ENCODE measurements around the gene CD96. TPM values are rescaled to one million over a fixed set of nuclear protein-coding genes. Genes with fewer than 3 reads are reported as not detected.
A peak's percentile ranks its signal among the peaks of the same experiment; 100 is the strongest.

CD96 gene
- total RNA-seq, 1 donor from 2014 or later = 9.5 TPM

GRCh38 chr3:111589303-111590142 lies 47.5 kb downstream of the CD96 start:
- Histone ChIP-seq H3K4me3 (no peak overlapping the region), H3K27ac (no peak overlapping the region), H3K27me3 (no peaks in the 10 kb centered on the region), H3K4me1 (no peaks in the 10 kb centered on the region), H3K9me3 (no peaks in the 10 kb centered on the region), H3K36me3 (no peaks in the 10 kb centered on the region)
- intact Hi-C loops (cut with DNase I) = no loop called here
- ATAC-seq (no peak), DNase-seq (no peak)
- TF ChIP-seq CTCF (IDR thresholded peaks at IDR 0.05) = no peak

- H3K9me3 ChIP-seq = no peaks in the 10 kb centered on the region
- TF ChIP-seq CTCF (IDR thresholded peaks at IDR 0.05) = no peak
- H3K4me3 ChIP-seq = no peak overlapping the region
- DNase-seq = no peak
- intact Hi-C loops (cut with DNase I) = no loop called here
- no peaks in the 10 kb centered on the region for H3K36me3 ChIP-seq
- no peaks in the 10 kb centered on the region for H3K4me1 ChIP-seq
- H3K27me3 ChIP-seq = no peaks in the 10 kb centered on the region
- peak; percentile 47 for ATAC-seq
- no peak overlapping the region for H3K27ac ChIP-seq
These were observed 48.1 kb downstream of the CD96 start for GRCh38 chr3:111590143-111590491.

GRCh38 chr3:111591555-111591954 lies 49.6 kb downstream of the CD96 start:
- H3K27me3 ChIP-seq = no peaks in the 10 kb centered on the region
- TF ChIP-seq CTCF (IDR thresholded peaks at IDR 0.05) = no peak
- DNase-seq (no peak), ATAC-seq (no peak)
- H3K4me3 ChIP-seq = no peak overlapping the region
- H3K36me3 ChIP-seq = no peaks in the 10 kb centered on the region
- H3K4me1 ChIP-seq = no peaks in the 10 kb centered on the region
- intact Hi-C loops (cut with DNase I) = no loop called here
- no peaks in the 10 kb centered on the region for H3K9me3 ChIP-seq
- no peak overlapping the region for H3K27ac ChIP-seq

GRCh38 chr3:111592143-111592542 lies 50.1 kb downstream of the CD96 start:
- Histone ChIP-seq H3K9me3 (no peaks in the 10 kb centered on the region), H3K4me1 (no peaks in the 10 kb centered on the region), H3K4me3 (no peak overlapping the region), H3K27me3 (no peaks in the 10 kb centered on the region), H3K27ac (no peak overlapping the region), H3K36me3 (no peaks in the 10 kb centered on the region)
- no peak for TF ChIP-seq CTCF (IDR thresholded peaks at IDR 0.05)
- DNase-seq (no peak), ATAC-seq (no peak)
- intact Hi-C loops (cut with DNase I) = no loop called here

GRCh38 chr3:111592936-111593335 lies 50.9 kb downstream of the CD96 start:
- H3K27me3 ChIP-seq = no peaks in the 10 kb centered on the region
- TF ChIP-seq CTCF (IDR thresholded peaks at IDR 0.05) = no peak
- no peak for ATAC-seq
- no peaks in the 10 kb centered on the region for H3K36me3 ChIP-seq
- no peaks in the 10 kb centered on the region for H3K9me3 ChIP-seq
- no peak for DNase-seq
- no peaks in the 10 kb centered on the region for H3K4me1 ChIP-seq
- H3K27ac ChIP-seq = peak overlapping the region; percentile 11
- H3K4me3 ChIP-seq = no peak overlapping the region
- intact Hi-C loops (cut with DNase I) = no loop called here

Data from upper lobe of right lung (tissue), 1 donor.